GM12878 (cell line): ENCODE data around the gene TSTD2.

Experiments used
- EP300 ChIP-seq, 2 experiments: fragments of 150-350 bp in 1 of 2; IDR thresholded peaks; 2 replicates each; pipeline ENCODE4 v1.6.1; 2011 to 2012; ENCODE audit warnings: low read depth in 2 of 2, low read length in 2 of 2, borderline replicate concordance in 1 of 2, improper control_type of control experiment in 1 of 2, inconsistent platforms in 1 of 2; ENCODE audit not compliant: control insufficient read depth in 1 of 2
- HDAC2 ChIP-seq: fragments of 200-600 bp; sonication (generic); IDR thresholded peaks from 2 replicates; pipeline ENCODE4 v1.6.1; 2017
- KLF5 ChIP-seq: fragments of 450-650 bp; IDR thresholded peaks from 2 replicates; pipeline ENCODE4 v1.6.1; 2014; ENCODE audit warnings: mild to moderate bottlenecking; ENCODE audit not compliant: partially characterized antibody
- MTA2 ChIP-seq: fragments of 450-650 bp; IDR thresholded peaks from 2 replicates; pipeline ENCODE4 v1.6.1; 2016; ENCODE audit warnings: low read depth, mild to moderate bottlenecking, moderate library complexity
- MXI1 ChIP-seq: fragments of 150-350 bp; IDR thresholded peaks from 2 replicates; pipeline ENCODE4 v1.6.1; 2011; ENCODE audit warnings: low read depth, mild to moderate bottlenecking, inconsistent platforms, low read length, improper control_type of control experiment
- POLR2AphosphoS5 ChIP-seq: IDR thresholded peaks from 2 replicates; pipeline ENCODE4 v1.6.1; 2011; ENCODE audit warnings: mild to moderate bottlenecking, low read length, inconsistent platforms
- RAD21 ChIP-seq: IDR thresholded peaks from 2 replicates; pipeline ENCODE4 v1.6.1; 2011; ENCODE audit warnings: mild to moderate bottlenecking, low read depth, low read length, moderate library complexity; ENCODE audit not compliant: insufficient read depth
- SP1 ChIP-seq: IDR thresholded peaks from one replicate; pipeline ENCODE4 v1.6.1; 2011; ENCODE audit warnings: low read depth, low read length
- SRF ChIP-seq, 2 experiments: IDR thresholded peaks; 2 replicates each; pipeline ENCODE4 v1.6.1; 2011; ENCODE audit warnings: low read depth in 2 of 2, low read length in 2 of 2, mild to moderate bottlenecking in 1 of 2, moderate library complexity in 1 of 2
- YY1 ChIP-seq: IDR thresholded peaks from 2 replicates; pipeline ENCODE4 v1.6.1; 2011; ENCODE audit warnings: low read depth, mild to moderate bottlenecking, low read length
- TF ChIP-seq, protein P1 (sequence below), 3 experiments: IDR thresholded peaks in 2 of 3; conservative IDR thresholded peaks in 1 of 3; 2 replicates each; pipeline ENCODE4 v1.5.1; 2011; ENCODE audit warnings: low read depth in 3 of 3, low read length in 3 of 3, mild to moderate bottlenecking in 3 of 3, control low read depth in 2 of 3, moderate library complexity in 2 of 3, inconsistent platforms in 1 of 3, mixed read lengths in 1 of 3; ENCODE audit not compliant: control insufficient read depth in 2 of 3, insufficient read depth in 1 of 3; ENCODE audit errors: extremely low read depth in 1 of 3

DNA sequence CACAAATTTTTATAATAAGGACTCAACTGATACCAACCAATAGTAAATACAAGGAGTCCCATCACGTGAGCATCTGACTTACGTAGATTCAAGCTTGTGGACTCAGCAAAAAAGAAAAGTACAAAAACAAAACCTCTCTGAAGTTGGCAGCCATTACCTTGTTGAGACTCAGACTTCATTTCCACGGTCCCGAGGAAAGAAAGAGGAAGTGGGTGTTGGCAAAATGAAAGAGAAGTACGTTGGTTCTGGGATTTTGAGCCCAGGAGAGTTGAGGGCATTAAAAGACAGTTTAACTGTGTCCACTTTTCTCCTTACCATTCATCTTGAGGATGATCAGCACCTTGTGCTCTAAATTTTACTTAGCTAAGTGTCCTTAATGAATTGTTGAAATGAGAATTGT, 27.2 kb upstream of the TSTD2 start:
- TF ChIP-seq RAD21 (no peak), MTA2 (no peak), EP300 (IDR thresholded peaks at IDR 0.05; ENCODE audit: borderline replicate concordance in 1 of 2, control insufficient read depth in 1 of 2, low read depth in 2 of 2, low read length in 2 of 2) (no peak), KLF5 (no peak), POLR2AphosphoS5 (no peak), SRF (IDR thresholded peaks at IDR 0.05; ENCODE audit: low read depth in 2 of 2, low read length in 2 of 2) (no peak), YY1 (no peak), HDAC2 (no peak), MXI1 (no peak), SP1 (no peak)
- TF ChIP-seq, protein P1, sequence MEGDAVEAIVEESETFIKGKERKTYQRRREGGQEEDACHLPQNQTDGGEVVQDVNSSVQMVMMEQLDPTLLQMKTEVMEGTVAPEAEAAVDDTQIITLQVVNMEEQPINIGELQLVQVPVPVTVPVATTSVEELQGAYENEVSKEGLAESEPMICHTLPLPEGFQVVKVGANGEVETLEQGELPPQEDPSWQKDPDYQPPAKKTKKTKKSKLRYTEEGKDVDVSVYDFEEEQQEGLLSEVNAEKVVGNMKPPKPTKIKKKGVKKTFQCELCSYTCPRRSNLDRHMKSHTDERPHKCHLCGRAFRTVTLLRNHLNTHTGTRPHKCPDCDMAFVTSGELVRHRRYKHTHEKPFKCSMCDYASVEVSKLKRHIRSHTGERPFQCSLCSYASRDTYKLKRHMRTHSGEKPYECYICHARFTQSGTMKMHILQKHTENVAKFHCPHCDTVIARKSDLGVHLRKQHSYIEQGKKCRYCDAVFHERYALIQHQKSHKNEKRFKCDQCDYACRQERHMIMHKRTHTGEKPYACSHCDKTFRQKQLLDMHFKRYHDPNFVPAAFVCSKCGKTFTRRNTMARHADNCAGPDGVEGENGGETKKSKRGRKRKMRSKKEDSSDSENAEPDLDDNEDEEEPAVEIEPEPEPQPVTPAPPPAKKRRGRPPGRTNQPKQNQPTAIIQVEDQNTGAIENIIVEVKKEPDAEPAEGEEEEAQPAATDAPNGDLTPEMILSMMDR (IDR thresholded peaks at IDR 0.05 in 2 of 3, conservative IDR thresholded peaks at IDR 0.05 in 1 of 3; ENCODE audit: control insufficient read depth in 2 of 3, extremely low read depth in 1 of 3, insufficient read depth in 1 of 3, low read depth in 3 of 3, low read length in 3 of 3), result no peak
